MM.1S (cell line): ENCODE measurements around the gene ASPSCR1.

Experiments
- DNase-seq: peaks from one replicate; pipeline ENCODE4 v3.0.0-alpha.2; 2015
- H2AFZ ChIP-seq: fragments of 300-600 bp; sonication (generic); 2 replicates; pipeline ENCODE4 v1.6.0; 2016; ENCODE audit warnings: antibody characterized with exemption, low read length
- H3F3A ChIP-seq: fragments of 300-600 bp; sonication (generic); 2 replicates; pipeline ENCODE4 v1.6.1; 2016; ENCODE audit warnings: mild to moderate bottlenecking, antibody characterized with exemption, low read length, moderate library complexity, mixed read lengths; ENCODE audit not compliant: insufficient read depth
- H3K27ac ChIP-seq: fragments of 300-600 bp; sonication (generic); 2 replicates; pipeline ENCODE4 v1.5.1; 2016; ENCODE audit warnings: mild to moderate bottlenecking, low read length
- H3K27me3 ChIP-seq: fragments of 300-600 bp; sonication (generic); replicated peaks from 2 replicates; pipeline ENCODE4 v1.6.0; 2016; ENCODE audit warnings: low read length; ENCODE audit not compliant: insufficient read depth
- H3K36me3 ChIP-seq: fragments of 300-600 bp; sonication (generic); replicated peaks from 2 replicates; pipeline ENCODE4 v1.6.1; 2016; ENCODE audit warnings: mild to moderate bottlenecking, low read length, mixed read lengths; ENCODE audit not compliant: insufficient read depth
- H3K4me1 ChIP-seq: fragments of 300-600 bp; sonication (generic); 2 replicates; pipeline ENCODE4 v1.6.1; 2016; ENCODE audit warnings: low read length, mixed read lengths
- H3K4me2 ChIP-seq: fragments of 300-600 bp; sonication (generic); 2 replicates; pipeline ENCODE4 v1.6.0; 2016; ENCODE audit warnings: low read depth, low read length
- H3K4me3 ChIP-seq: fragments of 300-600 bp; sonication (generic); 2 replicates; pipeline ENCODE4 v1.5.1; 2016; ENCODE audit warnings: low read length, mixed read lengths
- H3K79me2 ChIP-seq: fragments of 300-600 bp; sonication (generic); 2 replicates; pipeline ENCODE4 v1.6.1; 2016; ENCODE audit warnings: mixed run types, low read length, mixed read lengths
- H3K9ac ChIP-seq: fragments of 300-600 bp; sonication (generic); 2 replicates; pipeline ENCODE4 v1.6.1; 2016; ENCODE audit warnings: low read length, mixed read lengths
- H3K9me2 ChIP-seq: fragments of 300-600 bp; sonication (generic); replicated peaks from 2 replicates; pipeline ENCODE4 v1.6.1; 2016; ENCODE audit warnings: mild to moderate bottlenecking, low read length, mixed read lengths; ENCODE audit not compliant: insufficient read depth
- H3K9me3 ChIP-seq: fragments of 300-600 bp; sonication (generic); replicated peaks from 2 replicates; pipeline ENCODE4 v1.6.1; 2016; ENCODE audit warnings: mild to moderate bottlenecking, low read length, mixed read lengths; ENCODE audit not compliant: insufficient read depth
- H4K20me1 ChIP-seq: fragments of 300-600 bp; sonication (generic); 2 replicates; pipeline ENCODE4 v1.6.1; 2016; ENCODE audit warnings: mild to moderate bottlenecking, low read length, moderate library complexity, mixed read lengths; ENCODE audit not compliant: insufficient read depth
- EZH2 ChIP-seq: fragments of 300-600 bp; sonication (generic); optimal IDR thresholded peaks from 2 replicates; pipeline ENCODE3; 2017; ENCODE audit warnings: low read depth, mild to moderate bottlenecking, antibody characterized with exemption, low read length, mixed read lengths
- EZH2phosphoT487 ChIP-seq: fragments of 300-600 bp; sonication (generic); IDR thresholded peaks from 2 replicates; pipeline ENCODE4 v1.6.1; 2018; ENCODE audit warnings: antibody characterized with exemption, low read length
- TF ChIP-seq, protein P1 (sequence below): fragments of 300-600 bp; sonication (generic); IDR thresholded peaks from 2 replicates; pipeline ENCODE4 v1.5.1; 2016; ENCODE audit warnings: antibody characterized with exemption, low read length, mixed read lengths

The ASPSCR1 gene

GRCh38 chr17:82050761-82051641 lies 73.6 kb downstream of the ASPSCR1 start:
- TF ChIP-seq, protein P1, sequence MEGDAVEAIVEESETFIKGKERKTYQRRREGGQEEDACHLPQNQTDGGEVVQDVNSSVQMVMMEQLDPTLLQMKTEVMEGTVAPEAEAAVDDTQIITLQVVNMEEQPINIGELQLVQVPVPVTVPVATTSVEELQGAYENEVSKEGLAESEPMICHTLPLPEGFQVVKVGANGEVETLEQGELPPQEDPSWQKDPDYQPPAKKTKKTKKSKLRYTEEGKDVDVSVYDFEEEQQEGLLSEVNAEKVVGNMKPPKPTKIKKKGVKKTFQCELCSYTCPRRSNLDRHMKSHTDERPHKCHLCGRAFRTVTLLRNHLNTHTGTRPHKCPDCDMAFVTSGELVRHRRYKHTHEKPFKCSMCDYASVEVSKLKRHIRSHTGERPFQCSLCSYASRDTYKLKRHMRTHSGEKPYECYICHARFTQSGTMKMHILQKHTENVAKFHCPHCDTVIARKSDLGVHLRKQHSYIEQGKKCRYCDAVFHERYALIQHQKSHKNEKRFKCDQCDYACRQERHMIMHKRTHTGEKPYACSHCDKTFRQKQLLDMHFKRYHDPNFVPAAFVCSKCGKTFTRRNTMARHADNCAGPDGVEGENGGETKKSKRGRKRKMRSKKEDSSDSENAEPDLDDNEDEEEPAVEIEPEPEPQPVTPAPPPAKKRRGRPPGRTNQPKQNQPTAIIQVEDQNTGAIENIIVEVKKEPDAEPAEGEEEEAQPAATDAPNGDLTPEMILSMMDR = no peak
- Histone ChIP-seq H3K9ac (peak overlapping the region; percentile 37; the same call in 1 of the 2 replicates), H3K36me3 (no peaks in the 10 kb centered on the region; the same call in 1 of the 2 replicates), H3K4me1 (peaks cover 7% of the 10 kb centered on the region; the same call in 1 of the 2 replicates), H3K4me2 (peak overlapping the region; percentile 94), H2AFZ (peak overlapping the region; percentile 51), H3K9me2 (no peaks in the 10 kb centered on the region), H3K4me3 (peak overlapping the region; percentile 64), H3K9me3 (no peaks in the 10 kb centered on the region), H3K27ac (no peak overlapping the region), H3K79me2 (peaks cover 24% of the 10 kb centered on the region), H3F3A (no peaks in the 10 kb centered on the region), H3K27me3 (no peaks in the 10 kb centered on the region), H4K20me1 (no peaks in the 10 kb centered on the region)
- DNase-seq = no peak

- H3K9me2 ChIP-seq = no peaks in the 10 kb centered on the region
- peak within 1 kb of the TSS; percentile 83 for H3K4me3 ChIP-seq
- H3K27me3 ChIP-seq = no peaks in the 10 kb centered on the region
- no peaks in the 10 kb centered on the region for H4K20me1 ChIP-seq
- peaks cover 24% of the 10 kb centered on the region for H3K79me2 ChIP-seq
- peak; percentile 83 for DNase-seq
- no peak within 1 kb of the TSS for H3K27ac ChIP-seq
- peak within 1 kb of the TSS; percentile 98 for H3K4me2 ChIP-seq
- peak within 1 kb of the TSS; percentile 51 for H2AFZ ChIP-seq
- no peaks in the 10 kb centered on the region; the same call in 1 of the 2 replicates for H3K36me3 ChIP-seq
- peaks cover 7% of the 10 kb centered on the region; the same call in 1 of the 2 replicates for H3K4me1 ChIP-seq
- H3K9ac ChIP-seq = peak within 1 kb of the TSS; percentile 77
- no peaks in the 10 kb centered on the region for H3F3A ChIP-seq
- no peaks in the 10 kb centered on the region for H3K9me3 ChIP-seq
- TF ChIP-seq, protein P1 = no peak
- no peak for TF ChIP-seq EZH2phosphoT487
- TF ChIP-seq EZH2 = no peak
These were observed 74.6 kb downstream of the ASPSCR1 start, which contains the start of the genes GPS1 and RFNG for GRCh38 chr17:82051776-82052637. Gene GPS1 (plus strand): TSS chr17:82051898. CDS start chr17:82051932, 34 bp downstream. Gene RFNG (minus strand): TSS chr17:82051811. CDS start chr17:82051766, 45 bp downstream.

DNA sequence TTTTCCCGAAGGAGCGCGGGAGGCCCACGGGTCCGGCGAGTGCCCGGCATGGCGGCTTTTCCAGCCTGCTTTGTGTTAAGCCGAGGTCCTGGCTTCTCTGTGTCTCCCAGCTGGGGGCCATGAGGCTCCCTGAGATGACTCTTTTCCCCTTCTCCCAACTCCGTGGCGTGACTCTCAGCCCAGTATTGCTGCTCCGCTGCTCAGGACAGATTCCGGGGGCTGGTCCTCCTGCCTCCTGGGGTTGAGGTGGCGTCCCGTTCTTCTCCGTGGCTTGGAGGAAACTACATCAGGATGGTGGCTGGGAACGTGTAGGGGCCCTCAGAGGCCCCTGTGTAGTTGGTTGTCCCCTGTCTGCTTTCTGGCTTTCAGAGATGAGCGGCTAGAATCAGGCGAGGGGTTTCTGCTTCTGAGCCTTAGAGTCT lies 75.2 kb downstream of the ASPSCR1 start:
- H3F3A ChIP-seq = no peaks in the 10 kb centered on the region
- H3K36me3 ChIP-seq = no peaks in the 10 kb centered on the region
- DNase-seq = no peak
- no peaks in the 10 kb centered on the region for H3K9me3 ChIP-seq
- no peaks in the 10 kb centered on the region for H4K20me1 ChIP-seq
- TF ChIP-seq, protein P1 = no peak
- TF ChIP-seq EZH2 (no peak), EZH2phosphoT487 (no peak)
- H3K9me2 ChIP-seq = no peaks in the 10 kb centered on the region
- H3K4me1 ChIP-seq = peaks cover 7% of the 10 kb centered on the region; the same call in 1 of the 2 replicates
- peak overlapping the region; percentile 77; the same call in 1 of the 2 replicates for H3K9ac ChIP-seq
- H3K4me3 ChIP-seq = peak overlapping the region; percentile 83
- H3K79me2 ChIP-seq = peaks cover 24% of the 10 kb centered on the region
- no peak overlapping the region for H2AFZ ChIP-seq
- peak overlapping the region; percentile 98 for H3K4me2 ChIP-seq
- H3K27me3 ChIP-seq = no peaks in the 10 kb centered on the region
- H3K27ac ChIP-seq = no peak overlapping the region
